ENCODE results near the gene TSPAN18.

The TSPAN18 gene

DNA sequence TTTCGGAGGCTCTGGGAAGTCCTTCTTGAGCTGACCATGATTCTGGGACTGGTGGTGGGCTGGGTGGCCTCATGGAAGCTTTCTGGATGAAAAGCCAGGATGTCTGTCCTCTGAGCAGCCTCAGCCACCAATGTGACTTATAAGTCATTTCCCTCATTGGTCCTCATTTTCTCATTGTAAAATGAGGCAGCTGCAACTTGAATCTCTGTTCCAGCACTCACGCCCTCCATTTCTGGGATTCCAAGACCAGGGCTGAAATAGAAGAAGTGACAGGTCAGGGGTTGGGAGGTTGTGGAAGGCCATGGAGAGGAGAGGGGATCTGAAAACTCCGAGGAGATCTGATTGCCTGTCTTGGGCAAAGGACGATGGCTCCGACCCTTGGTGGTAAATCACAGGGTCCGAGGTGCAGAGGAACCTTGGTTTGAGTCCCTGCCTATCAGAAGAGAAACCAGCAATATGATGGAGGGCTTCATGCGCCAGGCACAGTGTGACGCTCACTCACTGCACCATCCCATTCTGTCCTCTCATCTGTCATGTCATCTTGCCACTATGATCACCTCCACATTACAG lies 38.3 kb downstream of the TSPAN18 start:
- H3K27me3 Mint-ChIP-seq (ENCODE audit: low read depth): peaks cover 5% of the 10 kb centered on the region
- H3K4me1 Mint-ChIP-seq (ENCODE audit: low read depth): no peaks in the 10 kb centered on the region
- no peaks in the 10 kb centered on the region for H3K36me3 Mint-ChIP-seq (ENCODE audit: low read depth)
- H3K4me3 Mint-ChIP-seq: no peak overlapping the region
- no peak for DNase-seq (ENCODE audit: low spot score)
- no peak overlapping the region for H3K27ac Mint-ChIP-seq
- no peaks in the 10 kb centered on the region for H3K9me3 Mint-ChIP-seq

DNA sequence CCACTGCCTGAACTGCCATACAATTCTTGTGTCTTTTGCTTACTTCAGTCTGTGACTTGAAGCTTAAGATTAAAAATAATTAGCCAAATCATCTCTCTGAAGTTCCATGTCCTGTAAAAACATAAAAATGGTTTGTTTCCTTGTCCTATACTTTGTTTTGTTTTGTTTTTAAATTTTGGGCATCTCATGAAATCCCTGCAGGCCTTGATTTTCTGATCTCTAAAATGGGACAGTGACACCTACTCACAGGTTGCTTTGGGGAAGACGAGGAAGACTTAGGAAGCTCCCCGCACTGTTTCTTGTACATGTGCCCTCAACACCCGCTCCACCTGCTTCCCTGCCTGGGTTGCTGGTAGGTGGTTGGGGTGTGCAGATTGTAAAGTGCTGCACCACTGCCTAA lies 38.9 kb downstream of the TSPAN18 start:
- Mint-ChIP-seq H3K36me3 (ENCODE audit: low read depth) (no peaks in the 10 kb centered on the region), H3K9me3 (no peaks in the 10 kb centered on the region), H3K27me3 (ENCODE audit: low read depth) (peaks cover 5% of the 10 kb centered on the region), H3K4me1 (ENCODE audit: low read depth) (no peaks in the 10 kb centered on the region), H3K27ac (no peak overlapping the region), H3K4me3 (no peak overlapping the region)
- DNase-seq (ENCODE audit: low spot score): no peak

DNA sequence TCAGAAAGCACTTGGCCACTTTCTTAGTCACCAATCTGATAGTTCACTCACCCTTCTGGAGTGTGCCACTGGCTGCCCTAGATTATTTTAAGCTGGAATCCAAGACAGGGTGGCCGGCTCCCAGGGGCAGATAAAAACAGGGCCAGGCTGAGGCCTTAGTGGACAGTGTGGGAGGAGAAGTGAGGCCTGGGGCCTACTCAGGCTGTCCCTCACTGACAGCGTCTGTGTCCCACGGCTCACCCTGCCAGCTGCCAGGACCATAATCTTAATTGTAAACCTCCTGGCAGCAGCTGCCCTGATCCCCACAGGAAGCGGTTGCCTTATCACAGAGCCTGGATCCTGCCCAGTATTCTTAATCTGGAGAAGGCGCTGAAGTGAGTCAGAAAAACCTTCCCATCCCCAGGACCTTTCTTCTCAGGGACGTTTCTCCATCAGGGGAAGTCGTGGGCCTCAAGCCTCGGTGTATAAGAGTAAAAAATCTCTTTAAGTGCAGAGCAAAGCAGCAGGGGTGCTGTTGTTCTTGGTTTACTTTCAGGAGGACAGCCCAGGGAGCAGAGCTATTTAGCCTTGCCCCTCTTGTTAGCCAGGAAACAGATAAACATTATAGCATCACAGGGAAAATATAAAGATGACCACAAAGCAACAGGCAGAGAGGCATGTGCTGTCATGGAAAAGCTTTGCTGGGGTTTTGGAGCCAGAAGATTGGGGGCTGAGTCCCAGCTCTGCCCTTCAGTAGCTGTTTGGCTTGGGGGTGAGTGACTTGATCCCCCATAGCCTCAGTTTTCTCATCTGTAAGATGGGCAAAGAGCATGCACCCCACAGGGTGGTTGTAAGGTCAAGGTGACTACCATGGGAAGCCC lies 39.6 kb downstream of the TSPAN18 start:
- H3K27me3 Mint-ChIP-seq (ENCODE audit: low read depth): peaks cover 5% of the 10 kb centered on the region
- H3K27ac Mint-ChIP-seq: no peak overlapping the region
- no peak for DNase-seq (ENCODE audit: low spot score)
- H3K4me1 Mint-ChIP-seq (ENCODE audit: low read depth): no peaks in the 10 kb centered on the region
- no peaks in the 10 kb centered on the region for H3K36me3 Mint-ChIP-seq (ENCODE audit: low read depth)
- no peaks in the 10 kb centered on the region for H3K9me3 Mint-ChIP-seq
- no peak overlapping the region for H3K4me3 Mint-ChIP-seq

DNA sequence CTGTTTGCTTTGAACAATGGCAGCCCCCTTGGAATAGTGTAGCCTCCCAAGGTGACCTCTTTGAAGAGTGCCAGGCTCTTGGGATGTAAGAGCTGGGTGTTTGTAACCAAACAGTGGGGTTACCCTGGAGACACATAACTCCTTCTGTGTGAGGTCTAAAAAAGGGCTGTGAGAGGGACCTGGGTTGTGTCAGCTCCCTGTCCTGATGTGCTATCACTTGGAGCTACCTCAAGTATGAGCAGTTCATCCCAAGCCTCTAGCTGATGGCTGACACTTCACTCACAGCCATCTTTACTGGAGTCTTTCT lies 40.2 kb downstream of the TSPAN18 start:
- no peaks in the 10 kb centered on the region for H3K36me3 Mint-ChIP-seq (ENCODE audit: low read depth)
- peaks cover 5% of the 10 kb centered on the region for H3K27me3 Mint-ChIP-seq (ENCODE audit: low read depth)

DNA sequence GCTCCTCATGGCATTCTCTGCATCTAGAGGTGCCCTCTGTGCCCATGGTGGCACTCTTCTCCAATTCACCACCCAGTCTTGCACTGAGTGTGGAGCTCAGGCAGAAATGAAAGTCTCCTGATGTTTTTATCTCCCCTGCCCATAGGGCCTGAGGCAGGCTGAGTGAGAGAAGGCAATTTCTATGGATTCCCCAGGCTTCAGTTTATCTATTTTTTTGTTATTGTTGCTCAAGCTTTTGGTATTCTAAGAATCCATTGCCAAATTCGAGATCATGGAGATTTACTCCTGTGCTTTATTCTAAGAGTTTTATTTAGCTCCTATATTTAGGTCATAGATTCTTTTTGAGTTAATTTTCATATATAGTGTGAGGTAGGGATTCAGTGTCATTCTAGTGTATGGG lies 40.7 kb downstream of the TSPAN18 start:
- H3K27me3 Mint-ChIP-seq (ENCODE audit: low read depth): peaks cover 5% of the 10 kb centered on the region
- DNase-seq (ENCODE audit: low spot score): no peak
- H3K9me3 Mint-ChIP-seq: no peaks in the 10 kb centered on the region
- no peak overlapping the region for H3K27ac Mint-ChIP-seq
- H3K4me3 Mint-ChIP-seq: no peak overlapping the region
- H3K4me1 Mint-ChIP-seq (ENCODE audit: low read depth): no peaks in the 10 kb centered on the region
- H3K36me3 Mint-ChIP-seq (ENCODE audit: low read depth): no peaks in the 10 kb centered on the region

More for the DNA sequence above, 40.2 kb downstream of the TSPAN18 start:
- Mint-ChIP-seq H3K9me3 (no peaks in the 10 kb centered on the region), H3K4me1 (ENCODE audit: low read depth) (no peaks in the 10 kb centered on the region), H3K27ac (no peak overlapping the region), H3K4me3 (no peak overlapping the region)
- no peak for DNase-seq (ENCODE audit: low spot score)

DNA sequence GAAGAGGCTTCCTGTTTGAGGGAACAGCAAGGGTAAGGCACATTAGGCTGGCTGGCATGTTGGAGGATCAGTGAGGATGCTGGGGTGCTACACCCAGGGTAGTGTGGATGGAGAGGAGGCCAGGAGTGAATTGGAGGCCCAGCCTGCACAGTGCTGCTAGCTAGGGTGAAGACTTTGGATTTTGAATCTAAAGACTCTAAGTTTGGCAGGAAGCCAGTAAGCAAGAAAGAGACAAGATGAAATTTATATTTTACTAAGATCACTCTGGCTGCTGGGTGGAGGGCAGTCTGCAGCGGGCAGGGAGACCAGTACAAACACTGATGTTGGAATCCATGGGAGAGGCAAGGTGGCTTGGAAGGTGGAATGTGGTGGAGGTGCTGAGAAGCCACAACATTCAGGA lies 43.6 kb downstream of the TSPAN18 start:
- Mint-ChIP-seq H3K9me3 (no peaks in the 10 kb centered on the region), H3K27me3 (ENCODE audit: low read depth) (peaks cover 5% of the 10 kb centered on the region), H3K4me1 (ENCODE audit: low read depth) (no peaks in the 10 kb centered on the region), H3K36me3 (ENCODE audit: low read depth) (no peaks in the 10 kb centered on the region), H3K4me3 (no peak overlapping the region), H3K27ac (no peak overlapping the region)
- no peak for DNase-seq (ENCODE audit: low spot score)

DNA sequence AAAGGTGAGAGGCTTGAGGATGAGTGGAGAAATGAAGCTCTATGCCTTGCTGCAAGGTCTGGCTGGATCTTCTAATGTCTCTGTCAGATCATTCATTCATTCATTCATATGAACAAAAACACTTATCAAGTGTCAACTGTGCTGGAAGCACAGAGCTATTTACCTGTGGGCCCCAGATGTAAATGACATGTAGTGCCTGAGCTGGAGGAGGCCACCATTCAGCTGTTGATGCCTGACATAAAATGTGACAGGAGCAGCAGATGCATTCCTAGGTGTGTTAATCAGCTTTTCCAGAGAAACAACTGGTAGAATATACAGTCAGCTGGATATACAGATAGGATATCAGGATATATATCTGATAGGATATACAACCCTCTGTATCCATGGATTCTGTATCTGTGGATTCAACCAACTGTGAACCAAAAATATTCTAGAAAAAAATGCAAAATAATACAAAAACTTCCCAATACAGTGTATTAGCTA lies 44.5 kb downstream of the TSPAN18 start:
- no peak for DNase-seq (ENCODE audit: low spot score)
- H3K9me3 Mint-ChIP-seq: no peaks in the 10 kb centered on the region
- no peak overlapping the region for H3K4me3 Mint-ChIP-seq
- no peaks in the 10 kb centered on the region for H3K4me1 Mint-ChIP-seq (ENCODE audit: low read depth)
- no peaks in the 10 kb centered on the region for H3K36me3 Mint-ChIP-seq (ENCODE audit: low read depth)
- peaks cover 5% of the 10 kb centered on the region for H3K27me3 Mint-ChIP-seq (ENCODE audit: low read depth)
- no peak overlapping the region for H3K27ac Mint-ChIP-seq

DNA sequence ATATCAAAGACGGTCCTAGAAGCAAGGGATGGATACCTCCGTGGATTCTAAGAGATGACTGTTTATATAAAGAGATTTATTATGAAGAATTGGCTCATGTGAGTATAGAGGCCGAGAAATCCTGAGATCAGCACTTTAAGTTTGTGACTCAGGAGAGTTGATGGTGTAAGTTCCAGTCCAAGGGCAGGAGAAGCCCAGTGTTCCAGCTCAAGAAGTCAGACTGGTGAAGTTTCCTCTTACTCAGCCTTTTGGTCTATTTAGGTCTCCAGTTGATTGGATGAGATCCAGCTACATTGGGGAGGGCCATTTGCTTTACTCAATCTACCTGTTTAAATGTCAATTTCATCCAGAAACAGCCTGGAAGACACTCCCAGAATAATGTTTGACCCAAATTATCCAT lies 45.1 kb downstream of the TSPAN18 start:
- Mint-ChIP-seq H3K4me3 (no peak overlapping the region), H3K36me3 (ENCODE audit: low read depth) (no peaks in the 10 kb centered on the region), H3K27me3 (ENCODE audit: low read depth) (peaks cover 5% of the 10 kb centered on the region), H3K9me3 (no peaks in the 10 kb centered on the region), H3K4me1 (ENCODE audit: low read depth) (no peaks in the 10 kb centered on the region), H3K27ac (no peak overlapping the region)
- no peak for DNase-seq (ENCODE audit: low spot score)

DNA sequence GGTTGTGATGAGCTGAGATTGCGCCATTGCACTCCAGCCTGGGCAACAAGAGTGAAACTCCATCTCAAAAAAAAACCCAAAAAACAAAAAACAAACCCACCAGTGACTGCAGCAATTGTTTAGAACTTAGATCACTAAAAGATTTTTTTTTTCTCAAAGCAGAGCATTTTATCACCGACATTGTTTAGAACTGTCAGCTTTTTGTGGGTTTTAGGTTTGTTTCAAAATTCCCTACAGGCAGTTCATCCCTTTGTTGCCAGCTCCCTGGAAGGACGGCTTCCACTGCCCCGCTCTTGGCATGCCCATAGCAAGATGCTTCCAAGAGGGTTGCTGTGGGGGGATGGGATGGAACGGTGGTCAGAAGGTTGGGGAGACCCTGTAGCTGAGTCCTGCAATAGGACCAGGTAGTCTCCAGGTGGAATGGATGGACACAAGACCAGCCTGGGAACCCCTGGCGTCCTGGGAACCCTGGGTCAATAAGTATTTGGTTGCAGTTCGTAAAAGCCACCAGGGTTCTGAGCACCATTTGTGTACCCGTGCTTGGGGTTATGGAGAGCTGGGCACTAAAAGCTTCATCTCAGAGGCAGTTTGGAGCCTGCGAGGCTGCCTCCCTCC lies 46.7 kb downstream of the TSPAN18 start:
- Mint-ChIP-seq H3K27ac (no peak overlapping the region), H3K36me3 (ENCODE audit: low read depth) (no peaks in the 10 kb centered on the region), H3K27me3 (ENCODE audit: low read depth) (peaks cover 3% of the 10 kb centered on the region), H3K4me1 (ENCODE audit: low read depth) (no peaks in the 10 kb centered on the region), H3K4me3 (no peak overlapping the region), H3K9me3 (no peaks in the 10 kb centered on the region)
- DNase-seq (ENCODE audit: low spot score): no peak

DNA sequence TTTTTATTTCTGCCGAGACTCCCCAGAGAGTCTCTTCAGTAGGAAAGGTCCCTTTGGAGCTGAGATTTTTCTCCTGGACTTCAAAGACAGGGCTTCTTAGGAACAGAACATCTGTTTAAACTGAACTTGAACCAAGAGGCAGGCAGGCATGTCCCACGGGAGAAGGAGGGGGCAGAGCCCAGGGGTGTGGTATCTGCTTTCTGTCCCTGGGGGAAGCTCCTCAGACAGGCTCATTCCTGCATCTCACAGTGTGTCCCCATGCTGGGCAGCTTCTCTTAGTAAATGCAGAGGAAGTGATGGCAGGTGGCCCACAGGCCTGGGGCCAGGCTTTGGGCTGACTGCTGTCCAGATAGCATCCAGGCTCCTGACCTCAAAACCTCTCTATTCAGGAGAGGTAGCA lies 47.3 kb downstream of the TSPAN18 start:
- Mint-ChIP-seq H3K4me1 (ENCODE audit: low read depth) (no peaks in the 10 kb centered on the region), H3K4me3 (no peak overlapping the region), H3K36me3 (ENCODE audit: low read depth) (no peaks in the 10 kb centered on the region), H3K27ac (no peak overlapping the region), H3K9me3 (no peaks in the 10 kb centered on the region), H3K27me3 (ENCODE audit: low read depth) (peaks cover 3% of the 10 kb centered on the region)
- DNase-seq (ENCODE audit: low spot score): no peak

DNA sequence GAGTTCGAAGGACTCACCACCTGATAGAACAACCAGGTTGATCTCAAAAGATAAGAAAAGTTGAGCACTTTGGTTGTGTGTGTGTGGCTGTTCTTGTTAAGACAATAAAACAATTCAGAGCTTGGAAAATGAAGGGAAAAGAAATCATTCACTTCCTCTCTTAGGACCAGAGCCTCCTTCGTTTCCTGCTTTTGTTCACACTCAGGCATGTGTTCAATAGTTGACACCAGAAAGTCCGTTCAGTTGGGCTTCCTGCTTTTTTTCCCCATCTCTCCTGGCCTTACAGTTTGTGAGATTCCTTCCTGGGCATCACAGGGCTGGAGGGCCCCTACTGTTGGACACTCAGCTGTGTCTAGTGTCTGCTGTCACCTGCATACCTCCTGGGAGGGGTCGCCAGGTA lies 48.0 kb downstream of the TSPAN18 start:
- H3K27ac Mint-ChIP-seq: no peak overlapping the region
- H3K36me3 Mint-ChIP-seq (ENCODE audit: low read depth): no peaks in the 10 kb centered on the region
- no peak for DNase-seq (ENCODE audit: low spot score)
- H3K9me3 Mint-ChIP-seq: no peaks in the 10 kb centered on the region
- no peak overlapping the region for H3K4me3 Mint-ChIP-seq
- no peaks in the 10 kb centered on the region for H3K4me1 Mint-ChIP-seq (ENCODE audit: low read depth)
- no peaks in the 10 kb centered on the region for H3K27me3 Mint-ChIP-seq (ENCODE audit: low read depth)

DNA sequence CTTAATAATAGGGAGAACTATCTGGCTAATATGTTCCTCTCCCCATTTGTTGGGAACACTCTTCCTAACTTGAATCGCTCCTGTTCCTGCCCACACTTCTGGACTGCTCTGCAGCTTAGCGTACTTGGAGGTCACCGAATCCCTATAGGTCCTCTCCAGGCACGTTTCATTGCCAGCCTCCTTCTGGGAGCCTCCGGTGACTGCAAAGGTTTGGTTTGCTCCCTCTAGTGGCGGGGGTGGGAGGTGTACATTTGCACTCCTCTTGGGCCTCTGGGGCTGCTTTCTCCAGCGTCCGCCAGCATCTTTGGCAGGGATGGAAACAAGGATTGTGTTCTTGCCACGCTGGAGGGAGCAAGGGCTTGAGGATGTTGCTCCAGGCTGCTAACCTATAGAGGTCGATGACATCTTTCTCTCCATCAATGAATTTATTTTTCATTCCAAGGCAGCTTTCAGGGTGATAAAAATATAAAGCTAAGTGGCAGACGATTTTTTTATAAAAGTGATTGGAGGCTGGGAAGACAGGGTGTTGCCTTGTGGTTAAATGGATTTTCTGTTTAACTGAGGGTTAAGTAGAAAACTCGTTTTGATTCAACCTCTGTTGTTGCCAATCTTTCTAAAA lies 48.7 kb downstream of the TSPAN18 start:
- no peaks in the 10 kb centered on the region for H3K36me3 Mint-ChIP-seq (ENCODE audit: low read depth)
- no peak overlapping the region for H3K4me3 Mint-ChIP-seq
- no peaks in the 10 kb centered on the region for H3K27me3 Mint-ChIP-seq (ENCODE audit: low read depth)
- H3K27ac Mint-ChIP-seq: no peak overlapping the region
- H3K4me1 Mint-ChIP-seq (ENCODE audit: low read depth): no peaks in the 10 kb centered on the region
- no peaks in the 10 kb centered on the region for H3K9me3 Mint-ChIP-seq
- DNase-seq (ENCODE audit: low spot score): no peak

DNA sequence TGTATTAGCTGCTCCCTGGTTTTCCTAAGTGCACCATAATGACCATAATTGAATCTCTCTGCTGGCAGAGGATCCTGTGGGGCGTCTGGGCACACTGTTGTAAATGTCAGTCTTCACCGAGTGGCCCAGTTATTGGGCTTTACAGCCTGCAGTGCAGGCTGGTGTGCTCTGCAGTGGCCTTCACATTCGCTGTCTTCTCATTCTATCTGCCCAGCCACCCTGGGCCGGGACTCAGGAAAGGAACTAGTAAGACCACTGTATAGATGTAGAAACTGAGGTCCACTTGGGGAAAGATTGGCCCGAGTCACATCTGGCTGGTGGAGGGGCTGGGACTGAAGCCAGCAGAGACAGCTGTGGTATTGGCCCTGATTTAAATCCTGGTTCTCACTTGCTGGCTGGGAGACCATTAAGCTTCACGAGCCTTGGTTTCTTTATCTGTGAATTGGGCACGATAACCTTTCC lies 49.3 kb downstream of the TSPAN18 start:
- no peak overlapping the region for H3K27ac Mint-ChIP-seq
- H3K27me3 Mint-ChIP-seq (ENCODE audit: low read depth): no peaks in the 10 kb centered on the region
- H3K4me1 Mint-ChIP-seq (ENCODE audit: low read depth): no peaks in the 10 kb centered on the region
- DNase-seq (ENCODE audit: low spot score): no peak
- H3K9me3 Mint-ChIP-seq: no peaks in the 10 kb centered on the region
- no peak overlapping the region for H3K4me3 Mint-ChIP-seq
- H3K36me3 Mint-ChIP-seq (ENCODE audit: low read depth): no peaks in the 10 kb centered on the region

DNA sequence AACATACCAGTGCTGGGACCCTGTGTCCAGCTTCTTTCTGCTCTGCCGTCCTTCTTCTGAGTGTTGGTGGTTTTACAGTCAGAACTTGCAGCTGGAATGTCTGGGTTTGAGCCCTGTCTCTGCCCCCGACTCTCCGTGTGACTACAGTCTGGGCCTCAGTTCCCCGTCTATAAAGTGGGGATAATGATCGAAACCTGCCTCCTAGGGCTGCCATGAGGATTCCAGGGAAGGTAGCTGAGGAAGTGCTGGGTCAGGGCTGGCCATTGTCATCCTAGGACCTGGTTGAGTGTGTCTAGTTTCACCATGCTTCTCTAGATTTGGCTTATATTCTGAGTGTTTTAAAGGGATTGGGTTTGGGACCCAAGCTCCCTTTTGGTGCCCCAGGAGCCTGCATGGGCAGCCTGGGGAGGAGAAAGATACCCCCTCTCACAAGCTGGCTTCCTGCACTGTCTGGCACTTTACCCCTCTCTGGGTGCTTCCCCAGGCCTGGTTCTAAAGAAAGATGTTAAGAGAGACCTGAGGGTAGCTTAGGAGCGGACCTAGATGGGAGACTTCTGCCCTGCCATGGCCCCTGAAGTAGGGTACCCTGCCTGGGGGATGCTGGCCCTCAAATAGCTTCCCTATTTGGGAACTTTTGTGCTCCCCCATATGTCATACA lies 49.9 kb downstream of the TSPAN18 start:
- Mint-ChIP-seq H3K27ac (no peak overlapping the region), H3K4me3 (no peak overlapping the region), H3K27me3 (ENCODE audit: low read depth) (no peaks in the 10 kb centered on the region), H3K36me3 (ENCODE audit: low read depth) (no peaks in the 10 kb centered on the region), H3K9me3 (no peaks in the 10 kb centered on the region), H3K4me1 (ENCODE audit: low read depth) (no peaks in the 10 kb centered on the region)
- no peak for DNase-seq (ENCODE audit: low spot score)

Data from T-helper 2 cell treated with Interferon-gamma antibody and Interleukin-4, amounts not matched to agents 5 μg/mL and 100 μg/mL, for 36 hours (primary cell).